Activated B cell treated with CpG ODN at 0.5 μM for 24 hours (primary cell): ENCODE data around the gene PWP1. TPM values are rescaled to one million over a fixed set of nuclear protein-coding genes. Genes with fewer than 3 reads are reported as not detected.

ENCODE experiments used
- ATAC-seq: fragments of 200-7000 bp; cut with Tn5 transposase; one replicate; pipeline ENCODE4 v1.10.0; 2021; ENCODE audit warnings: low read depth, mild to moderate bottlenecking, moderate library complexity
- CTCF ChIA-PET: fragments of 350-600 bp; sonication (Branson Sonifier 250); formaldehyde crosslinking; loops from one replicate; lab custom pipeline; 2021; ENCODE audit warnings: antibody characterized with exemption; lab: Charles Lee
- POLR2A ChIA-PET: fragments of 350-600 bp; sonication (Branson Sonifier 250); formaldehyde crosslinking; loops from one replicate; lab custom pipeline; 2021; ENCODE audit warnings: antibody characterized with exemption; lab: Charles Lee
- DNase-seq: peaks from one replicate; pipeline ENCODE4 v3.0.0; 2022
- H3K27ac Mint-ChIP-seq: one replicate; pipeline ENCODE4 v1.8.0; 2020; ENCODE audit warnings: mixed read lengths
- H3K27me3 Mint-ChIP-seq: one replicate; pipeline ENCODE4 v1.8.0; 2021; ENCODE audit warnings: mixed read lengths
- H3K36me3 Mint-ChIP-seq: one replicate; pipeline ENCODE4 v1.8.0; 2021; ENCODE audit warnings: low read depth, mixed read lengths
- H3K4me1 Mint-ChIP-seq: one replicate; pipeline ENCODE4 v1.8.0; 2021; ENCODE audit warnings: mixed read lengths
- H3K4me3 Mint-ChIP-seq: one replicate; pipeline ENCODE4 v1.8.0; 2020; ENCODE audit warnings: mild to moderate bottlenecking, mixed read lengths
- H3K9me3 Mint-ChIP-seq: one replicate; pipeline ENCODE4 v1.8.0; 2020; ENCODE audit warnings: mixed read lengths
- intact Hi-C: fragments of 100-400 bp; cut with micrococcal nuclease; formaldehyde crosslinking; loops from one replicate; pipeline ENCODE4 v1.15.1; 2024
- total RNA-seq: library from RNA; stranded (reverse); gene quantifications from 2 replicates; pipeline ENCODE4 v1.2.3, GENCODE V29; 2022
- TF ChIP-seq, protein P1 (sequence below): fragments of 200-600 bp; IDR thresholded peaks from one replicate; pipeline ENCODE4 v1.8.0; 2022; ENCODE audit warnings: antibody characterized with exemption, mild to moderate bottlenecking

Gene PWP1
- total RNA-seq, 1 donor from 2014 or later: 53.5 TPM

DNA sequence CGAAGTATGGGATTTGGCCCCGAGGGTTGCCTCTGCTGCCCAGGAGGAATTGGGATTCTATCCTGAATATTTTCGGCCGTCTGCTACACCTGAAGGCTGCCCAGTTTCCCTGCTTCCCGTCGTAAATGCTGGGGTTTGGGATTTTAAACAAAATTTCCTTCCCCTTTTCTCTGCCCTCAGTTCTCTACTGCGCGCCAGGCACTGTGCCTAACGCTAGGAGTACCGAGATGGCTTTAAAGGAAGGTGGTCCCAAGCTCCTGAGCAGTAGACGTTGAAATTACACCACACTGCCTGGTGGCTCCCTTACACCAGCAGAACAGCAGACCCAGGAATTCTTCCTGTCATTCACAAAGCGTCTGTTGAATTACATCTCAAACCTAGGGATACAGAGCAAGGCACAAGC lies 75.9 kb downstream of the PWP1 start:
- CTCF ChIA-PET: no interaction called here
- POLR2A ChIA-PET: no interaction called here
- Mint-ChIP-seq H3K27ac (peak overlapping the region; percentile 86), H3K4me3 (peak overlapping the region; percentile 88), H3K4me1 (peaks cover 33% of the 10 kb centered on the region), H3K27me3 (no peaks in the 10 kb centered on the region), H3K36me3 (peaks cover 20% of the 10 kb centered on the region), H3K9me3 (peaks cover 2% of the 10 kb centered on the region)
- intact Hi-C loops: loop anchor here (1.0 to 10.0 kb wide), 11 partner anchors 24 to 1951 kb away; partner anchors contain the start of genes FAM222A, FICD, MMAB and MVK
- TF ChIP-seq, protein P1, sequence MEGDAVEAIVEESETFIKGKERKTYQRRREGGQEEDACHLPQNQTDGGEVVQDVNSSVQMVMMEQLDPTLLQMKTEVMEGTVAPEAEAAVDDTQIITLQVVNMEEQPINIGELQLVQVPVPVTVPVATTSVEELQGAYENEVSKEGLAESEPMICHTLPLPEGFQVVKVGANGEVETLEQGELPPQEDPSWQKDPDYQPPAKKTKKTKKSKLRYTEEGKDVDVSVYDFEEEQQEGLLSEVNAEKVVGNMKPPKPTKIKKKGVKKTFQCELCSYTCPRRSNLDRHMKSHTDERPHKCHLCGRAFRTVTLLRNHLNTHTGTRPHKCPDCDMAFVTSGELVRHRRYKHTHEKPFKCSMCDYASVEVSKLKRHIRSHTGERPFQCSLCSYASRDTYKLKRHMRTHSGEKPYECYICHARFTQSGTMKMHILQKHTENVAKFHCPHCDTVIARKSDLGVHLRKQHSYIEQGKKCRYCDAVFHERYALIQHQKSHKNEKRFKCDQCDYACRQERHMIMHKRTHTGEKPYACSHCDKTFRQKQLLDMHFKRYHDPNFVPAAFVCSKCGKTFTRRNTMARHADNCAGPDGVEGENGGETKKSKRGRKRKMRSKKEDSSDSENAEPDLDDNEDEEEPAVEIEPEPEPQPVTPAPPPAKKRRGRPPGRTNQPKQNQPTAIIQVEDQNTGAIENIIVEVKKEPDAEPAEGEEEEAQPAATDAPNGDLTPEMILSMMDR: no peak
- ATAC-seq: peak; percentile 17
- DNase-seq: no peak

Other genes with a start within 250 kb of the PWP1 start
- 37.8 and 45.2 TPM in 2 replicates for gene PRDM4, start 75.3 kb downstream of the PWP1 start, total RNA-seq
- gene ASCL4, start 88.9 kb downstream of the PWP1 start, total RNA-seq: not detected in 2 replicates